Measurements from ENCODE around the gene AP1B1.
"Not testable (repeated sequence)": the region's sequence is repeated elsewhere in the genome, so short reads cannot be mapped to it uniquely, and the experiment has no call there.

The AP1B1 gene

DNA sequence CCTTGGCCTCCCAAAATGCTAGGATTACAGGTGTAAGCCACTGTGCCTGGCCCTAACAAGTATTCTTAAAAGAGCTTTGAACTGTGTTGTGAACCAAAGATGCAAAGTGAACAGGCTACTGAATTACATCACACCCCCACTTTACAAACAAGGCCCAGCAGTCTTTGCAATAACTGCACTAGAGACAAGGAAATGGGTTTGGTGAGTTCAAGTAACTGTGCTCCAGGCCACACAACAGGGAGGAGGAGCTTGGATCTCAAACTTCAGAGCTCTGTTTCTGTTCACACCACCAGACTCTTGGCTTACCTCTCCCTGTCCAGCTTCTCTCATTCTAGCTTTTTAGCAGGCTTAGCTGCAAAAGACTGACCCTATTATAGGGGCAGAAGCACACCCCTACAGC is 42.4 kb downstream of the AP1B1 start:
- no peak overlapping the region for H3K4me3 ChIP-seq (ENCODE audit: low read length)
- peaks cover 57% of the 10 kb centered on the region for H3K36me3 ChIP-seq (ENCODE audit: control insufficient read depth, low read depth, low read length)
- H3K27ac ChIP-seq (ENCODE audit: low read length) = no peak overlapping the region

DNA sequence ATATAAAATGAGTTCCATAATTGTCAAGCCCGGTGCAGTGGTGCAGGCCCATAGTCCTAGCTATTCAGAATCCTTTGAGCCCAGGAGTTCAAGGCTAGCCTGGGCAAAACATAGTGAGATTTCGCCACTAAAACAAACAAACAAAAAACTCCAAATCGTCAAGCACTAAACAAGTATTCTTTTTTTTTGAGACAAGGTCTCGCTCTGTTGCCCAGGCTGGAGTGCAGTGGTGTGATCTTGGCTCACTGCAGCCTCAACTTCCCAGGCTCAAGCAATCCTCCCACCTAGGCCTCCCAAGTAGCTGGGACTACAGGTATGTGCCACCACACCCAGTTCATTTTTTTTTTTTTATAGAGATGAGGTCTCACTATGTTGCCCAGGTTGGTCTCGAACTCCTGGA is 43.5 kb downstream of the AP1B1 start:
- H3K27ac ChIP-seq (ENCODE audit: low read length) = not testable (repeated sequence)

More for the DNA sequence above, 42.4 kb downstream of the AP1B1 start:
- Histone ChIP-seq H3K9me3 (ENCODE audit: control insufficient read depth, low read depth, low read length) (no peaks in the 10 kb centered on the region), H3K27me3 (ENCODE audit: control insufficient read depth, insufficient read depth, low read length) (no peaks in the 10 kb centered on the region), H3K9ac (ENCODE audit: low read length) (no peak overlapping the region), H3K4me1 (ENCODE audit: control insufficient read depth, low read depth, low read length) (no peaks in the 10 kb centered on the region)

DNA sequence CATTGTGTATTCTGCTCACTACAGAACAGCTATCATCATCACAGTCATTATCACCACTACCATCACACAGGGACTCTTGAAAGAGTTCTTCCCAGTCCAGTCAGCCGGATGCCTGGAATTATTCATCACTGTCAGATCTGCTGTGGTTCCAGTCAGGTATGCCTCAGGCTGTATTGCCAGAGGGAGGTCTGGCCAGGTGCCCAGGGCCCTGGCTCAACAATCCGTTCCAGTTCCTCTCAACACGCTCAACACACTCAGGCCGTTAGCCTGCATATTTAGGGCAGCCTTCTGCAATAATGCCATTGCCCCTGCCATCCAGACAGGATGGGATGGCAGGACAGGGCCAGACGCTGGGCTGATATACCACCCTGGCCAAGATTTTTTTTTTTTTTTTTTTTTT is 44.2 kb downstream of the AP1B1 start:
- Histone ChIP-seq H3K36me3 (ENCODE audit: control insufficient read depth, low read depth, low read length) (peaks cover 54% of the 10 kb centered on the region), H3K27ac (ENCODE audit: low read length) (no peak overlapping the region), H3K4me3 (ENCODE audit: low read length) (no peak overlapping the region), H3K4me1 (ENCODE audit: control insufficient read depth, low read depth, low read length) (no peaks in the 10 kb centered on the region), H3K27me3 (ENCODE audit: control insufficient read depth, insufficient read depth, low read length) (no peaks in the 10 kb centered on the region), H3K9me3 (ENCODE audit: control insufficient read depth, low read depth, low read length) (no peaks in the 10 kb centered on the region), H3K9ac (ENCODE audit: low read length) (no peak overlapping the region)

More for the DNA sequence above, 43.5 kb downstream of the AP1B1 start:
- H3K9me3 ChIP-seq (ENCODE audit: control insufficient read depth, low read depth, low read length); H3K9ac ChIP-seq (ENCODE audit: low read length); H3K4me3 ChIP-seq (ENCODE audit: low read length); H3K27me3 ChIP-seq (ENCODE audit: control insufficient read depth, insufficient read depth, low read length); H3K4me1 ChIP-seq (ENCODE audit: control insufficient read depth, low read depth, low read length): not testable (repeated sequence)
- peaks cover 58% of the 10 kb centered on the region for H3K36me3 ChIP-seq (ENCODE audit: control insufficient read depth, low read depth, low read length)

DNA sequence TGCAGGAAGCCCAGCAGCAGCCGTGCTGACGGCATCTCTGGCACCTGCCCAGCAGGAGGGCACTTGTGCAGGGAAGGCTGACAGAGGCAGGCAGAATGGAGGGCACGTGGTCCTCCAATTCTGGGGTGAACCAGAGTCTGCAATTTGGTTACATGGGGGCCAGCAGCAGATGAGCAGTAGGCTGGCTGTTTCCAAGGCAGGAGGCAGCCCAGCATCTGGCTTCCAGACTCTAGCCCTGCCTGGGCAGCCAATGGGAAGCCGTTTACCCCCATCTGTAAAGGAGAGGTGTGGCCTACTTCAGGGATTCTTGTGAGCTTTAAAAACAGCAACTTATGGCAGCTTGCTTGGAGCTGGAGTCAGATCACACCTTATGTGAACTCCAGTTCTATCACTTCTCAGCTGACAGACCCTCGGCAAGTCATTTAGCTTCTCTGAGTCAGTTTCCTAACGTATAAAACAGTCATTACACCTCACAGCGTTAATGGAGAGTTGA is 45.0 kb downstream of the AP1B1 start:
- Histone ChIP-seq H3K36me3 (ENCODE audit: control insufficient read depth, low read depth, low read length) (peaks cover 53% of the 10 kb centered on the region), H3K9me3 (ENCODE audit: control insufficient read depth, low read depth, low read length) (no peaks in the 10 kb centered on the region), H3K4me1 (ENCODE audit: control insufficient read depth, low read depth, low read length) (no peaks in the 10 kb centered on the region), H3K27me3 (ENCODE audit: control insufficient read depth, insufficient read depth, low read length) (no peaks in the 10 kb centered on the region), H3K4me3 (ENCODE audit: low read length) (no peak overlapping the region), H3K9ac (ENCODE audit: low read length) (no peak overlapping the region), H3K27ac (ENCODE audit: low read length) (no peak overlapping the region)

DNA sequence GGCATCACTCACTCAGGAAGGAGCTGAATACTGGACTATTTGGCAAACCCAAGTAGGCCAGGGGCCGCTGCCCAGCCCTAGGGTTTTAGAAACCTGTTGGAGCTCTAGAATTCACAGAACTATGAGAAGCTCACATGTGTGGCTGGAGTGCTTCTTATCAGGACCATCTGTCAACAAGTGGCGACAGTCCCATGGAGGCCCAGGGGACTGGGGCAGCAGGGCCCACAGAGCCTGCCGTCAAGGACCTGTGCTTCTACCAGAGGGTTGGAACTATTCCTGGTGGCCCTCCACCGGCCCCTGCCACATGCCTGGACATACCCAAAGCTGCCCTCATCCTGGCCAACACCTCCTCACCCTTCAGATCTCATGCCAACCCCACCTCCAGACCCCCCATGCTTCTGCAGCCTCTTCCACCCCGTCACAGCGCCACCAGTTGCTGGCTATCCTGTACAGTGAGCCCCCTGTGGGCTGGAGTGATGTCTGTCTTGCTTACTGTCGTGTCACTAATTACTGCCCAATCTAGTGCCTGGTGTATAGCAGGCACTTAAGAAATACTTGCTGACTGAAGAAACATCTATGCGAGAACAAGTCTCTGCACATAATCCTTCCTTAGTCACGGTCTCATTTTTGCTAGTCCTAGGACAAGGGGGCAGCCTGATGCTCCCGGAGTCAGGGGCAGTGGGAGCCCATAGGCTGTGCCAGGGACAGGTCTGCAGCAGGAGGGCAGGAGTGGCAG is 45.6 kb downstream of the AP1B1 start:
- Histone ChIP-seq H3K4me1 (ENCODE audit: control insufficient read depth, low read depth, low read length) (no peaks in the 10 kb centered on the region), H3K9ac (ENCODE audit: low read length) (no peak overlapping the region), H3K27ac (ENCODE audit: low read length) (no peak overlapping the region)

DNA sequence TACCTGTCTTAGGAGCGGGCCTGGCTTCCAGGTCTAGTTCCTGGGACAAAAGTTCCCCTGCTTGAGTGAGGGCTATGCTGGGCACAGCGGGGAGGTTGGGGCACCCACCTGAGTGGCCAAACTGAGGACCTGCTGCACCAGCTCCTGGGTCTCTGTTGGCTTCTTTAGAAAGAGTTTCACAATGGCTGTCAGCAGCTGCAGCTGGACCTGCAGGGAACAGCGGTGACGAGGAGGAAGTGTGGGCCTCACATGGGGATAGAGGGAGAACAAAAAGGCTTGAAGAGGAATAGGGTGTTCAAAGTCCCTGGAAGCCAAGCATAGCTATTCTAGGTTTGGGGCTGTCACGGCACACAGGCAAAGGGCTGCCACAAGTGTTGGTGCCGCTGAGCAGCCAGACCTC is 46.2 kb downstream of the AP1B1 start:
- H3K27ac ChIP-seq (ENCODE audit: low read length) = no peak overlapping the region
- H3K27me3 ChIP-seq (ENCODE audit: control insufficient read depth, insufficient read depth, low read length) = no peaks in the 10 kb centered on the region
- H3K9me3 ChIP-seq (ENCODE audit: control insufficient read depth, low read depth, low read length) = no peaks in the 10 kb centered on the region
- H3K4me3 ChIP-seq (ENCODE audit: low read length) = no peak overlapping the region
- no peak overlapping the region for H3K9ac ChIP-seq (ENCODE audit: low read length)
- peaks cover 53% of the 10 kb centered on the region for H3K36me3 ChIP-seq (ENCODE audit: control insufficient read depth, low read depth, low read length)
- no peaks in the 10 kb centered on the region for H3K4me1 ChIP-seq (ENCODE audit: control insufficient read depth, low read depth, low read length)

More for the DNA sequence above, 45.6 kb downstream of the AP1B1 start:
- Histone ChIP-seq H3K9me3 (ENCODE audit: control insufficient read depth, low read depth, low read length) (no peaks in the 10 kb centered on the region), H3K36me3 (ENCODE audit: control insufficient read depth, low read depth, low read length) (peaks cover 54% of the 10 kb centered on the region), H3K4me3 (ENCODE audit: low read length) (no peak overlapping the region), H3K27me3 (ENCODE audit: control insufficient read depth, insufficient read depth, low read length) (no peaks in the 10 kb centered on the region)

DNA sequence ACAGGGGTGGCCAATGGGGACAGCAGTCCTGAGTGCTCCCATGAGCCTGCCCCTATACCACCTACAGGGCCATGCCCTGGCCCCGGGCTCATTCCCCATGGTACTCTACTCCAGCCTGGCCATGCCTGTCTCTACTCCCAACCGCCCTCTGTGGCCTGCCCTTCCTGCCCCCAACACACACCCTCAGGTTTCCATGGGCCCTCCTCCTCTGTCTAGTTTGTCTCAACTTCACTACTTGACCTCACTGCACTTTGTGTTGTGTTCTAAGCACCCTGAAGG is 46.6 kb downstream of the AP1B1 start:
- Histone ChIP-seq H3K4me3 (ENCODE audit: low read length) (no peak overlapping the region), H3K9me3 (ENCODE audit: control insufficient read depth, low read depth, low read length) (no peaks in the 10 kb centered on the region), H3K4me1 (ENCODE audit: control insufficient read depth, low read depth, low read length) (no peaks in the 10 kb centered on the region), H3K27ac (ENCODE audit: low read length) (no peak overlapping the region), H3K36me3 (ENCODE audit: control insufficient read depth, low read depth, low read length) (peaks cover 54% of the 10 kb centered on the region), H3K27me3 (ENCODE audit: control insufficient read depth, insufficient read depth, low read length) (no peaks in the 10 kb centered on the region), H3K9ac (ENCODE audit: low read length) (no peak overlapping the region)

DNA sequence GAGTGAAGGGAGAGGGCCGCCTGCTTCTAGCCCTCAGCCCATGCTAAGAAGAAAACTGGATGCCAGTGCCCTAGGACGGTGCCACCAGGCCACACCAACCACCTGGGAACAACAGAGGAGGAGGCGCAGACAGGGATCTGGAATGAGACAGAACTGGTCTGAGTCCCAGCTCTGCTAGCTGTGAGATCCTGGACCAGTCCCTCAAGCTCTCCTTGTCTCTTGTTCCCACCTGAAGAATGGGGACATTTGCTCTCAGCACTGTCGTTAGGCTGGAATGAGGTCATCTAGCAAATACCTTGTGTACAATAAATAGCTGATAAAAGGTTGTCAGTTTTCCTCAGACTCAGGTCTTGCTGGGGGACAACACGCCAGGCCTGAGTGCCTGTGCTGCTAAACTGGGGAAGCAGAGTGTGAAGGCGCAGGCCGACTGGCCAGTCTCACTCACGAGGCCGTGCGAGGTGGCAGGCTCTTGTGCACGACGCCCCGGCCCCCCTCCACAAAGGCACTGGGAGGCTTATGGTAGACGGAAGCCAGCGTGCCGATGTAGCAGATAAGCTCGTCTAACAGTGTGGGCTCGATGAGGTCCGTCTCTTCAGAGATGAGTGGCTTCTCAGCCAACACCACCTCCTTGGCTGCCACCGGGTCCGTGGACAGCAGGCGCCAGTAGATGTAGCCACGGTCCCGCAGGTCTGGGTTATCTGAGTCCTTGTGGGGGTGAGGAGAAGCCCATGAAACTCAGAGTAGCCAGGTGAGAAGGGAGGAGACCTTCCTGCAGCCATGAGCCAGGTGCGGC is 47.1 kb downstream of the AP1B1 start:
- Histone ChIP-seq H3K9ac (ENCODE audit: low read length) (no peak overlapping the region), H3K9me3 (ENCODE audit: control insufficient read depth, low read depth, low read length) (no peaks in the 10 kb centered on the region), H3K27me3 (ENCODE audit: control insufficient read depth, insufficient read depth, low read length) (no peaks in the 10 kb centered on the region), H3K4me3 (ENCODE audit: low read length) (no peak overlapping the region), H3K27ac (ENCODE audit: low read length) (no peak overlapping the region), H3K36me3 (ENCODE audit: control insufficient read depth, low read depth, low read length) (peaks cover 50% of the 10 kb centered on the region), H3K4me1 (ENCODE audit: control insufficient read depth, low read depth, low read length) (no peaks in the 10 kb centered on the region)

- Histone ChIP-seq H3K9ac (ENCODE audit: low read length) (no peak overlapping the region), H3K4me3 (ENCODE audit: low read length) (no peak overlapping the region), H3K36me3 (ENCODE audit: control insufficient read depth, low read depth, low read length) (peaks cover 45% of the 10 kb centered on the region), H3K4me1 (ENCODE audit: control insufficient read depth, low read depth, low read length) (no peaks in the 10 kb centered on the region), H3K27ac (ENCODE audit: low read length) (no peak overlapping the region), H3K27me3 (ENCODE audit: control insufficient read depth, insufficient read depth, low read length) (no peaks in the 10 kb centered on the region), H3K9me3 (ENCODE audit: control insufficient read depth, low read depth, low read length) (no peaks in the 10 kb centered on the region)
These were observed 47.8 kb downstream of the AP1B1 start for GRCh38 chr22:29340566-29340965.

DNA sequence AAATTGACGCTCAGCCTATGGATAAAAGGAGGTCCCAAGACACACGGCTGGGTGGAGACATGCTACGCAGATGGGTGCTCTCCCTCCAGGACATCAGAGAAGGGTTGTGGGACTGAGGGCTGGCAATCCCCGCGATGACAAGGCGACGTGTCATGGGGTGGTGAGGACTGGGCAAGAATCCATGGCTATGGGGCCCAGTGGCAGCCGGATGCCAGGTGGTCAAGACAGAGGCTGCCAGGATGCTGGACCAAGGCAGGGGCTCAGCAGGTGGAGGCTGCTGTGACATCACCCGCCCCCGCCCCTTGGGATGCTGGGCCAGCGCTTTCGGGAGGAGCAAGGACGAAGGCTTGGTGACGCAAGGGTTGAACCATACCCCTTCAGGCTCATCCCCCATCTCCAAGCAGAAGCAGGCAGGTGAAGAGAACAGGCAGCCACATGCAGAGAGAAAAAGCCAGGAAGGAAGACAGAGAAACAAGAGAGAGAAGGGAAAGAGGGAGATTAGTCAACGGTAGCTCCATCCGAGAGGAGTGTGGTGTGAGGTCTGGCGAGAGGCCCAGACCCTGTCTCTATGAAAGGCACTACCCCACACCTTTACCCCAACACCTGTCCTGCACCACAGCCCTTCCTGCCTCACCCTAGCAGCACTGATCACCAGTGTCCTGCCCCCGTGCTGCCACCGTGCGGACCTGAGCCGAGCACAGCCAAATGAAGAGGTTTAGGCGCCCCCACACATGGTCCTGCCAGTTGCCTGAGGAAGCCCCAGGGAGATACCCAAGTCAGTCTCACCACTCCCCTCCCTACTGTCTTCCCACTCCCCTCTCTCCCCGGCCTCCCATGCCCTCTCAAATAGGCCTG is 48.8 kb downstream of the AP1B1 start:
- Histone ChIP-seq H3K27ac (ENCODE audit: low read length) (no peak overlapping the region), H3K9me3 (ENCODE audit: control insufficient read depth, low read depth, low read length) (no peaks in the 10 kb centered on the region), H3K36me3 (ENCODE audit: control insufficient read depth, low read depth, low read length) (peaks cover 45% of the 10 kb centered on the region), H3K4me3 (ENCODE audit: low read length) (no peak overlapping the region), H3K27me3 (ENCODE audit: control insufficient read depth, insufficient read depth, low read length) (no peaks in the 10 kb centered on the region), H3K4me1 (ENCODE audit: control insufficient read depth, low read depth, low read length) (no peaks in the 10 kb centered on the region), H3K9ac (ENCODE audit: low read length) (no peak overlapping the region)

DNA sequence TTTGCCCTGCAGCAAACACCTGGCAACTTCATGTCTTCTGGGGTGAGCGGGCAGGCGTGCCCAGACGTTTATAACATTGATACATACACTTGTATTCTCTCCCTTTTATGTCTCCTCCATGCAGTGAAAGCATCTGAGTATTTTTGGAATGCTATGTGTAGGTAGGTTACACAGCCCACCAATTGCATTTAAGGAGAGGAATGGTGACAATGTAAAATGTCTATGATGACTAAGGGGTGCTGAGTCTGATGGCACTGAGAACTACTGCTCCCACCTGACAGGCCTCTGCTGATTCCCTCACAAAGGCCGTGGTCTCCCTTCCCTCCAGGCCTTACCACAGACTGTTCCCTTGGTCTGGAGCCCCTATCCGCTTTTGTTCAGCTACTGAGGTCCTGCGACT is 50.0 kb downstream of the AP1B1 start:
- Histone ChIP-seq H3K4me1 (ENCODE audit: control insufficient read depth, low read depth, low read length) (no peaks in the 10 kb centered on the region), H3K9ac (ENCODE audit: low read length) (no peak overlapping the region), H3K27me3 (ENCODE audit: control insufficient read depth, insufficient read depth, low read length) (no peaks in the 10 kb centered on the region), H3K36me3 (ENCODE audit: control insufficient read depth, low read depth, low read length) (peaks cover 42% of the 10 kb centered on the region), H3K9me3 (ENCODE audit: control insufficient read depth, low read depth, low read length) (no peaks in the 10 kb centered on the region), H3K4me3 (ENCODE audit: low read length) (no peak overlapping the region), H3K27ac (ENCODE audit: low read length) (no peak overlapping the region)

Data from iPS-18a (cell line).